Measurements from ENCODE around the gene SYK.

DNA sequence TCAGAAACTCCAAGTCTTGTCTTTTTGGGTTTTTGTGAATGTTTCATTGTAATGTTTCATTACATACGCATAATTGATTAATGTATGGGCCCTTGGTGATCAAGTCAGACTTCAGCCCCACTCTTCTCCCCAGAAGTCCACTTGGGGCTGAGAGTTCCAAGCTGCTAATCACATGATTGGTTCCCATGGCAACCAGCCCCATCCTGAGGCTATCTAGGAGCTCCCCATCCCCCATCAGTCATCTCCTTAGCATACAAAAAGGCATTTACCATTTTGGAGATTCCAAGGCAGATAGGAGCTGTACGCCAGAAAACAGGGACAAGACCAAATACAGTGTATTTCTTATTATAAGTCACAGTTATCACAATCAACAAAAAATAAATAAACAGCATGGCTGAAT lies 22.9 kb upstream of the SYK start:
- TF ChIP-seq, protein P1, sequence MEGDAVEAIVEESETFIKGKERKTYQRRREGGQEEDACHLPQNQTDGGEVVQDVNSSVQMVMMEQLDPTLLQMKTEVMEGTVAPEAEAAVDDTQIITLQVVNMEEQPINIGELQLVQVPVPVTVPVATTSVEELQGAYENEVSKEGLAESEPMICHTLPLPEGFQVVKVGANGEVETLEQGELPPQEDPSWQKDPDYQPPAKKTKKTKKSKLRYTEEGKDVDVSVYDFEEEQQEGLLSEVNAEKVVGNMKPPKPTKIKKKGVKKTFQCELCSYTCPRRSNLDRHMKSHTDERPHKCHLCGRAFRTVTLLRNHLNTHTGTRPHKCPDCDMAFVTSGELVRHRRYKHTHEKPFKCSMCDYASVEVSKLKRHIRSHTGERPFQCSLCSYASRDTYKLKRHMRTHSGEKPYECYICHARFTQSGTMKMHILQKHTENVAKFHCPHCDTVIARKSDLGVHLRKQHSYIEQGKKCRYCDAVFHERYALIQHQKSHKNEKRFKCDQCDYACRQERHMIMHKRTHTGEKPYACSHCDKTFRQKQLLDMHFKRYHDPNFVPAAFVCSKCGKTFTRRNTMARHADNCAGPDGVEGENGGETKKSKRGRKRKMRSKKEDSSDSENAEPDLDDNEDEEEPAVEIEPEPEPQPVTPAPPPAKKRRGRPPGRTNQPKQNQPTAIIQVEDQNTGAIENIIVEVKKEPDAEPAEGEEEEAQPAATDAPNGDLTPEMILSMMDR (IDR thresholded peaks at IDR 0.05; ENCODE audit: poor library complexity) = no peak
- TF ChIP-seq EZH2phosphoT487 (IDR thresholded peaks at IDR 0.05; ENCODE audit: low read depth, severe bottlenecking, unreplicated experiment) = no peak
